Right atrium auricular region (tissue), 2 donors: ENCODE results near the gene RPP14. TPM values are rescaled to one million over a fixed set of nuclear protein-coding genes. Genes with fewer than 3 reads are reported as not detected.
A peak's percentile ranks its signal among the peaks of the same experiment; 100 is the strongest.

Experiments
- DNase-seq: peaks from one replicate; pipeline ENCODE4 v3.0.0-alpha.2; 2019; ENCODE audit warnings: low spot score
- H3K27ac ChIP-seq, 2 donors: fragments of 200-600 bp; sonication (generic); 1 replicate in 1 of 2; 2 replicates in 1 of 2; pipeline ENCODE4 v1.5.1; 2016 to 2019
- H3K27me3 ChIP-seq, 2 donors: fragments of 200-600 bp; sonication (generic); one replicate each; pipeline versions ENCODE4 v1.5.1 to v1.6.0; 2017 to 2019
- H3K36me3 ChIP-seq: fragments of 200-600 bp; sonication (generic); one replicate; pipeline ENCODE4 v1.5.1; 2016
- H3K4me1 ChIP-seq, 2 donors: fragments of 200-600 bp; sonication (generic); one replicate each; pipeline versions ENCODE4 v1.5.1 to v1.6.0; 2017 to 2019
- H3K4me3 ChIP-seq, 2 donors: fragments of 200-600 bp; sonication (generic); 1 replicate in 1 of 2; 2 replicates in 1 of 2; pipeline ENCODE4 v1.5.1; 2017 to 2019; ENCODE audit warnings: mild to moderate bottlenecking in 1 of 2, moderate library complexity in 1 of 2
- H3K9me3 ChIP-seq, 2 donors: fragments of 200-600 bp; sonication (generic); one replicate each; pipeline ENCODE4 v1.5.1; 2019
- total RNA-seq, 2 donors: library from RNA; depleted of rRNA; stranded (reverse); fragments of >200 nt; gene quantifications; one replicate each; pipeline ENCODE4 v1.1.0, GENCODE V29; 2016
- TF ChIP-seq, protein P1 (sequence below), 2 donors: fragments of 200-600 bp; sonication (generic); IDR thresholded peaks; one replicate each; pipeline ENCODE4 v1.5.1; 2019; ENCODE audit warnings: antibody characterized with exemption in 2 of 2

Gene RPP14
- total RNA-seq, 2 donors from 2014 or later = 10.0 to 10.9 TPM

DNA sequence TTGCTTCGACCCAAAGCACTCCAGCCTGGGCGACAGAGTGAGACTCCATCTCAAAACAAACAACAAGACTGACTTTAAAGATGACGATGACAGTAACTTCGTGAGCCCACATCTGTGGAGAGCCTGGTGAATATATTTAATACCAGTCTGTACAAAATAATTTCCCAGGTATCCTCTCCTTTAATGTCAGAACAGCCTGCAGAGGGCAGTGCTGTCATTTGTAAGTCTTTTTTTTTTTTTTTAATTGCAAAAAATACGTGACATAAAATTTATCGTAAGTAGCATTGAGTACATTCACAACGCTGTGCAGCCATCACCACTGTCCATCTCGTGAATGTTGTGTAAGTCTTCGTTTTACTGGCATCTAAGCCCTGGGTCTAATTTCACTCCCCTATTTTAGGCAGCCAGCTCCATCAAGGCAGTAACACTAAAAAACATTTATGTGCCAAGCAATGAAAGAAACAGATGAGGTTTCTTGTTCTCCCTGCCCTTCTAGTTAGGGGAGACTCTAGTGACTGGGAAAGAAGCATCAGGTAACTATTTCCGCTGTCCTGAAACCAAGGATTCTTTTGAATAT lies 1.7 kb downstream of the RPP14 start:
- Histone ChIP-seq H3K27me3 (no peaks in the 10 kb centered on the region), H3K36me3 (peaks cover 30% of the 10 kb centered on the region), H3K9me3 (no peaks in the 10 kb centered on the region), H3K4me1 (peaks cover 0 to 23% of the 10 kb centered on the region in 2 donors), H3K4me3 (peak overlapping the region; percentile 64 to 66), H3K27ac (peak overlapping the region; percentile 94 to 96)
- TF ChIP-seq, protein P1, sequence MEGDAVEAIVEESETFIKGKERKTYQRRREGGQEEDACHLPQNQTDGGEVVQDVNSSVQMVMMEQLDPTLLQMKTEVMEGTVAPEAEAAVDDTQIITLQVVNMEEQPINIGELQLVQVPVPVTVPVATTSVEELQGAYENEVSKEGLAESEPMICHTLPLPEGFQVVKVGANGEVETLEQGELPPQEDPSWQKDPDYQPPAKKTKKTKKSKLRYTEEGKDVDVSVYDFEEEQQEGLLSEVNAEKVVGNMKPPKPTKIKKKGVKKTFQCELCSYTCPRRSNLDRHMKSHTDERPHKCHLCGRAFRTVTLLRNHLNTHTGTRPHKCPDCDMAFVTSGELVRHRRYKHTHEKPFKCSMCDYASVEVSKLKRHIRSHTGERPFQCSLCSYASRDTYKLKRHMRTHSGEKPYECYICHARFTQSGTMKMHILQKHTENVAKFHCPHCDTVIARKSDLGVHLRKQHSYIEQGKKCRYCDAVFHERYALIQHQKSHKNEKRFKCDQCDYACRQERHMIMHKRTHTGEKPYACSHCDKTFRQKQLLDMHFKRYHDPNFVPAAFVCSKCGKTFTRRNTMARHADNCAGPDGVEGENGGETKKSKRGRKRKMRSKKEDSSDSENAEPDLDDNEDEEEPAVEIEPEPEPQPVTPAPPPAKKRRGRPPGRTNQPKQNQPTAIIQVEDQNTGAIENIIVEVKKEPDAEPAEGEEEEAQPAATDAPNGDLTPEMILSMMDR (IDR thresholded peaks at IDR 0.05) = peak in 1 of 2 donors; percentile 56
- no peak for DNase-seq

DNA sequence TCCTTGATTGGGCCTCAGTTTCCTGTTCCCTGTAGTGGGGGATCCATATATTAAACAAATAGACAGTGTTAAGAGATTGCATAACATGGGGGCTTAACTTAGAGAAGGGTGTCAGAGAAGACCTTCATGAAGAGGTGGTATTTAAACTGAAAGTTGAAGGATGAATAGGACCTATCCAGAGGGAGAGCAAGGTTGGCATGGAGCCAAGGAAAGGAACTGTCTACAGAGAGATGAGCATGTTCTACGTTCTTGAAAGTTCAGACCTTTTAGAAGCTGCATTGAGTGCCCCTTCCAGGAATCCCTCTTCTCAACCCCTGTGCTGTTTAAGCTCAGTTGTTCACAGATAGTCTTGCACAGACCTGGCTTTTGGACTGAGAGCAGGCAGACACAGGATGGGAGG lies 2.7 kb downstream of the RPP14 start:
- TF ChIP-seq, protein P1 (IDR thresholded peaks at IDR 0.05) = no peak
- DNase-seq = no peak
- Histone ChIP-seq H3K36me3 (peaks cover 40% of the 10 kb centered on the region), H3K4me1 (peaks cover 0 to 23% of the 10 kb centered on the region in 2 donors), H3K9me3 (no peaks in the 10 kb centered on the region), H3K4me3 (no peak overlapping the region), H3K27ac (peak overlapping the region in 1 of 2 donors; percentile 14), H3K27me3 (no peaks in the 10 kb centered on the region)

DNA sequence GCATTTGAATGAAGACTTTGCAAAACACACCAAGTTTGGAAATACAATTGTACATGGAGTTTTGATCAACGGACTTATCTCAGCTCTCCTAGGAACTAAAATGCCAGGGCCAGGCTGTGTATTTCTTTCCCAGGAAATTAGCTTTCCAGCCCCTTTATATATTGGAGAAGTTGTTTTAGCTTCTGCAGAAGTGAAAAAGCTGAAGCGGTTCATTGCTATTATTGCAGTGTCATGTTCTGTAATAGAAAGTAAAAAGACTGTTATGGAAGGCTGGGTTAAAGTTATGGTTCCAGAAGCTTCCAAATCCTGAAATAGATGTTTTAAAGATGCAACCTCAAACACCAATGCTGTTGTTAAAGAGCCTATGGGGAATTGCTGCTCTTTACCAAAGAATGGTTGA lies 11.8 kb downstream of the RPP14 start:
- Histone ChIP-seq H3K4me3 (no peak overlapping the region), H3K27ac (no peak overlapping the region), H3K9me3 (no peaks in the 10 kb centered on the region), H3K27me3 (no peaks in the 10 kb centered on the region), H3K4me1 (no peaks in the 10 kb centered on the region), H3K36me3 (peaks cover 66% of the 10 kb centered on the region)
- TF ChIP-seq, protein P1 (IDR thresholded peaks at IDR 0.05) = no peak
- no peak for DNase-seq

DNA sequence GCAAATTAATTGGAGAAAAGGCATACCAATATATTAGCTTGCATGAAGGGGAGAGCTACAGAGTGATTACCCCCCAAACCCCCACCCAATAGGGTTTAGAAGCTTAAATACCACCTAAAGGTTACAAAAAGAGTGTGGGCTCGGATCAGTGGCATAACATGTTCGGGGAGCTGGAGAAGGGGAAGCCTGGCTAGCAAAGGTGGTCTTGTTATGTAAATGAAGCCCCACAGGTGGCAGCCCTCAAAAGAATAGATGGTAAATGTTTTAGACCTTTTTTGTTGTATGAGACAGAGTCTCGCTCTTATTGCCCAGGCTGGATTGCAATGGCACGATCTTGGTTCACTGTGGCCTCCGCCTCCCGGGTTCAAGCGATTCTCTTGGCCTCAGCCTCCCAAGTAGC lies 15.7 kb downstream of the RPP14 start:
- no peak overlapping the region for H3K4me3 ChIP-seq
- TF ChIP-seq, protein P1 (IDR thresholded peaks at IDR 0.05) = no peak
- no peak for DNase-seq

DNA sequence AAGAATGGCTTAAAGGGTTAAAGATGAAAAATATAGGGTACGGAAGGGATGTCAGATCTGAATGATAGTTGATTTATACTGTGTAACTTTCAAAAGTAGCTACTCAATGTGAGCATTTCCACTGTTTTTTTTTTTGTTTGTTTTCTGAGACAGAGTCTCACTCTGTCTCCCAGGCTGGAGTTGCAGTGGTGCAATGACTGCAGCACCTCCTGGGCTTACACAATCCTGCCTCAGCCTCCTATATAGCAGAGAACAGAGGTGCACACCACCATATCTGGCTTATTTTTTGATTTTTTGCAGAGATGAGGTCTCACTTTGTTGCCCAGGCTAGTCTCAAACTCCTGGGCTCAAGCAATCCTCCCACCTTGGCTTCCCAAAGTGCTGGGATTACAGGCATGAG lies 16.7 kb downstream of the RPP14 start:
- H3K4me3 ChIP-seq = no peak overlapping the region
- TF ChIP-seq, protein P1 (IDR thresholded peaks at IDR 0.05) = no peak
- H3K36me3 ChIP-seq = peaks cover 16% of the 10 kb centered on the region
- no peaks in the 10 kb centered on the region for H3K27me3 ChIP-seq
- H3K27ac ChIP-seq = no peak overlapping the region
- no peaks in the 10 kb centered on the region for H3K9me3 ChIP-seq
- DNase-seq = no peak
- peaks cover 0 to 10% of the 10 kb centered on the region in 2 donors for H3K4me1 ChIP-seq

More for the DNA sequence above, 15.7 kb downstream of the RPP14 start:
- Histone ChIP-seq H3K27ac (no peak overlapping the region), H3K4me1 (peaks cover 0 to 10% of the 10 kb centered on the region in 2 donors), H3K9me3 (no peaks in the 10 kb centered on the region), H3K27me3 (no peaks in the 10 kb centered on the region), H3K36me3 (peaks cover 26% of the 10 kb centered on the region)
